NB4 (cell line): ENCODE data around the gene CAT.

Experiments used
- DNase-seq: peaks from one replicate; pipeline ENCODE4 v3.0.0; 2010; ENCODE audit warnings: low read depth
- H3K4me3 ChIP-seq: one replicate; pipeline ENCODE4 v1.5.1; 2011; ENCODE audit warnings: mild to moderate bottlenecking, low read depth, low read length, moderate library complexity
- MYC ChIP-seq: IDR thresholded peaks from 2 replicates; pipeline ENCODE4 v1.6.1; 2011; ENCODE audit warnings: low read depth, low read length
- POLR2A ChIP-seq: IDR thresholded peaks from 2 replicates; pipeline ENCODE4 v1.6.1; 2011; ENCODE audit warnings: mild to moderate bottlenecking; ENCODE audit not compliant: insufficient read length; ENCODE audit errors: extremely low read depth
- TF ChIP-seq, protein P1 (sequence below): IDR thresholded peaks from 2 replicates; pipeline ENCODE4 v1.6.1; 2011; ENCODE audit warnings: low read depth, low read length
- TF ChIP-seq, protein P2 (sequence below): IDR thresholded peaks from one replicate; pipeline ENCODE4 v1.5.1; 2012; ENCODE audit warnings: low read depth, low read length

Gene CAT

DNA sequence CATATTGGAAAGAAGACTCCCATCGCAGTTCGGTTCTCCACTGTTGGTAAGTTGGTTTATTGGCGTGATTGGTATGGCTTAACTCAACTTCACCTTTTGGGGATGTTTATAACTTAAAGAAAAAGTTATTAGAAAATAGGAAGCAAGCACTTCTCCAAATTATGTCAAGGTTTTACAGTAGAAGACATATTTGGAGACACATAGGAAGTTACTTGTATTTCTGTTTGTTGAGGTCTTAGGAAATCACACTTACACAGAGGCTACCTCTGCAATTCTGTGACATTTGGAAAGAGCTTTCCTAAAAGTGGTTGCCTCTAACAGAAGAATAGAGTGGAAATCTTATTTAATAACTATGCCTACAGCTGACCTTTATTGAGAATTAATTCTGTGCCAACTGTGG, 12.3 kb downstream of the CAT start:
- H3K4me3 ChIP-seq, result no peak overlapping the region
- TF ChIP-seq, protein P1, sequence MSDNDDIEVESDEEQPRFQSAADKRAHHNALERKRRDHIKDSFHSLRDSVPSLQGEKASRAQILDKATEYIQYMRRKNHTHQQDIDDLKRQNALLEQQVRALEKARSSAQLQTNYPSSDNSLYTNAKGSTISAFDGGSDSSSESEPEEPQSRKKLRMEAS, result no peak
- TF ChIP-seq POLR2A, result no peak
- TF ChIP-seq, protein P2, sequence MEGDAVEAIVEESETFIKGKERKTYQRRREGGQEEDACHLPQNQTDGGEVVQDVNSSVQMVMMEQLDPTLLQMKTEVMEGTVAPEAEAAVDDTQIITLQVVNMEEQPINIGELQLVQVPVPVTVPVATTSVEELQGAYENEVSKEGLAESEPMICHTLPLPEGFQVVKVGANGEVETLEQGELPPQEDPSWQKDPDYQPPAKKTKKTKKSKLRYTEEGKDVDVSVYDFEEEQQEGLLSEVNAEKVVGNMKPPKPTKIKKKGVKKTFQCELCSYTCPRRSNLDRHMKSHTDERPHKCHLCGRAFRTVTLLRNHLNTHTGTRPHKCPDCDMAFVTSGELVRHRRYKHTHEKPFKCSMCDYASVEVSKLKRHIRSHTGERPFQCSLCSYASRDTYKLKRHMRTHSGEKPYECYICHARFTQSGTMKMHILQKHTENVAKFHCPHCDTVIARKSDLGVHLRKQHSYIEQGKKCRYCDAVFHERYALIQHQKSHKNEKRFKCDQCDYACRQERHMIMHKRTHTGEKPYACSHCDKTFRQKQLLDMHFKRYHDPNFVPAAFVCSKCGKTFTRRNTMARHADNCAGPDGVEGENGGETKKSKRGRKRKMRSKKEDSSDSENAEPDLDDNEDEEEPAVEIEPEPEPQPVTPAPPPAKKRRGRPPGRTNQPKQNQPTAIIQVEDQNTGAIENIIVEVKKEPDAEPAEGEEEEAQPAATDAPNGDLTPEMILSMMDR, result no peak
- no peak for TF ChIP-seq MYC
- peak; percentile 28 for DNase-seq

DNA sequence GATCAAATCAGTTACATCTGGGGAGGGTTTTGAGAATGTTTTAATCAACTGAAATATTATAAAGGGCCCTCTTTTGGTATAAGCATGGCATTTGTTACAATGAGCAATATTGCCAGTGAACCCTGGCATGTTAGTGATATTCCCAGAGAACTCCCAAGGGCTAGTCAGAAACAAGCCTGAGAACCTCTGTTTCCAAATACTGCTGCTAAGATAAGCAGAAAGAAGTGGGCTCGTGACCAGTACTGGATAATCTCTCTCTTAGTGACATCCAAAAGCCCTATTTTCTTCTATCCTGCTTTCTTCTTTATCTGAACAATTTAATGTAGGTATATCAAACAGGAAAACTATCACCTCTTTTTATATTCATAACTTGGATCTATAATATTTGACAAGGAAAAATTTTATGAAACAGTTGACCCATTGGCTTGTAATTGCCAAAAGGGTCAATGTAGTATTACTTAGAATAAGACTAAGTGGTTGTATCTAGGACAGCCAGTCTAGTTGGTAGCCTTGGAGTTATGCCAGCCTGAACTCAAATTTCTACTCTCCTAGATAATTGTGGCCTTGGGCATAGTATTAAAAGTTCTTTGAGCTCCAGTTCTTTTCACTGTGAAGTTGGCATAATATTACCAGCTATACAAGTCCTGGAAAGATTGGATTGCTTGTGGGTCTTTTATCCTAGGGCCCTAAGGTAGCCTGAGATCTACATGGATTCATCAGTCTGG, 15.7 kb downstream of the CAT start:
- TF ChIP-seq, protein P1, result no peak
- no peak for TF ChIP-seq POLR2A
- TF ChIP-seq MYC, result no peak
- TF ChIP-seq, protein P2, result no peak
- no peak for DNase-seq
- no peak overlapping the region for H3K4me3 ChIP-seq

DNA sequence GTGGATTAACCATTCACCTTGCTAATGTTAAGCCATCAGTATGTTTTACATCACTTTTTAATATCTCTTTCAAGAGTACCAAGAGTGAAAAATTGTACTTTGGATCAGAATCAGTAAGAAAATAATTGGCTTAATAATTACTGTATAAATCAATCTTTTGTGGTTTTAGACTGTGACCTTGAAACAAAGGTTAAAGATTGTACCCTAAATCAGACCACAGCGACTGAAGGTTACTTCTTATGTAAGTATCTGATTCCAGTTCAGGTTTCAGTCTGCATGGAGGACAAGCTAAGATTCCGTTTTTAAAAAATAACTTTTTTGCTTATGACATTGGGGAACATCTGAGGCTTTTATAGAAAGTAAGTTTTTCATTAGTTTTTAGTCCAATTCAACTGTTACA, 18.9 kb downstream of the CAT start:
- H3K4me3 ChIP-seq, result no peak overlapping the region
- no peak for DNase-seq
- TF ChIP-seq POLR2A, result no peak
- TF ChIP-seq, protein P1, result no peak
- no peak for TF ChIP-seq MYC
- TF ChIP-seq, protein P2, result no peak

DNA sequence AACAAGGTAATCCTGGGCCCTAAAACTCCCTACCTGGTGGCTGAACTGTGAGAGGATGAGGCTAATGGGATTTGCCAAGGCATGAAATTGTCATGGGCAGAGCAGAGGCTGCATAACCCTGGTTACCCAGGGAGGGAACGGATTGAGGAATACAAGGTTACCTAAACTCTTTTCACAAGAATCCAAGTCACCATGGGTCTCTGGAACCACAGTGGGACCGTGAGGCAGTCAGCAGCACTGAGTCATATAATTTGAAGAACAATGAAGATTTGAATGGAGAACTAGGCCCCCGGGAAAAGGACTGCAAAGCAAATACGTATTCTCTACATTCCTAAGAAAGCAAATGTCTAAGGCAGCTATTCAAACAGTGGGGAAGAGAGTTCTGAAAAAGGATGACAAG, 19.8 kb downstream of the CAT start:
- no peak overlapping the region for H3K4me3 ChIP-seq
- DNase-seq, result no peak
- TF ChIP-seq, protein P2, result no peak
- TF ChIP-seq, protein P1, result no peak
- TF ChIP-seq MYC, result no peak
- TF ChIP-seq POLR2A, result no peak

DNA sequence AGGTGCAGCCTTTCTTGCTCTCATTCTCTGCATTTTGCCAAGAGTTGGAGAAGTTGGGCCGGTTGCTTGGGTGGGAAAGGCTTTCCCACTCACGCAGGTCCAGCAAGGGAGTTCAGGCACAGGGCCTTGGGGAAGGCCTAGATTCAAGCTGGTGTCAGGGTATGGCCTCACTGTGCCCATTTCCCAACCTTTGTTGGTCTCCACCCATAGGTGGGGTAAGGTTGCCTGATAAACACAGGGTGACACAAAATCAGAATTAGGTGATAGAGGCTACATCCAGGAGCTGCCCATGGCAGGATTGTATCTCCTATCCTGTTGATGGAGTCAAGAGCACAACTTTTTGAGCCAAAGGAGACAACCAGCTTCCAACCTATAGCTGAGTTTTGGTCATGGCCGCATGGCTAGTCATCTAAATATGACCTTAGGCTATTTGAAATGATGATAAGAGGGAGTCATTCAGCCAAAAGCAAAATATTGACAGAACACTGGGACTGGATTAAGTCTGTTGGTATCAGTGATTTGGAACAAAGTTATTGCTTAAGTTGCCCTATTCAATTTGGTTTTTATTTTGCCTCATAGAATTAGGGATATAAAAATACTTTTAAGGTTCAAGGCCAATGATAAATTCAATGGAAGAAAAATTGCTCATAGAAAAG, 20.9 kb downstream of the CAT start:
- no peak for TF ChIP-seq POLR2A
- no peak for TF ChIP-seq MYC
- TF ChIP-seq, protein P2, result no peak
- TF ChIP-seq, protein P1, result no peak

More for the DNA sequence above, 20.9 kb downstream of the CAT start:
- no peak for DNase-seq
- no peak overlapping the region for H3K4me3 ChIP-seq
